Progenitor cell of endocrine pancreas (in vitro differentiated cells): ENCODE data around the gene ANKS4B. TPM values are rescaled to one million over a fixed set of nuclear protein-coding genes. Genes with fewer than 3 reads are reported as not detected.

Experiments
- DNase-seq: peaks from one replicate; pipeline ENCODE4 v3.0.0; 2021; ENCODE audit warnings: low spot score; ENCODE audit not compliant: unreplicated experiment
- H3K27ac Mint-ChIP-seq: 2 replicates; pipeline ENCODE4 v1.8.0; 2021; ENCODE audit warnings: mild to moderate bottlenecking, moderate library complexity, mixed read lengths
- H3K27me3 Mint-ChIP-seq: 2 replicates; pipeline ENCODE4 v1.8.0; 2021; ENCODE audit warnings: mixed read lengths
- H3K36me3 Mint-ChIP-seq: 2 replicates; pipeline ENCODE4 v1.8.0; 2022; ENCODE audit warnings: mixed read lengths; ENCODE audit not compliant: insufficient read depth
- H3K4me1 Mint-ChIP-seq: 2 replicates; pipeline ENCODE4 v1.8.0; 2021; ENCODE audit warnings: low read depth, mixed read lengths
- H3K4me3 Mint-ChIP-seq: 2 replicates; pipeline ENCODE4 v1.8.0; 2021; ENCODE audit warnings: low read depth, mild to moderate bottlenecking, moderate library complexity, mixed read lengths
- H3K9me3 Mint-ChIP-seq: 2 replicates; pipeline ENCODE4 v1.8.0; 2021; ENCODE audit warnings: low read depth, mixed read lengths
- total RNA-seq: library from RNA; stranded (reverse); gene quantifications from 2 replicates; pipeline ENCODE4 v1.2.1, GENCODE V29; 2021
- TF ChIP-seq, protein P1 (sequence below): fragments of 200-600 bp; sonication (generic); IDR thresholded peaks from one replicate; pipeline ENCODE4 v1.5.0; 2021; ENCODE audit warnings: antibody characterized with exemption, mild to moderate bottlenecking; ENCODE audit not compliant: unreplicated experiment

Gene ANKS4B
- total RNA-seq, 1 donor from 2014 or later: 4.6 TPM

DNA sequence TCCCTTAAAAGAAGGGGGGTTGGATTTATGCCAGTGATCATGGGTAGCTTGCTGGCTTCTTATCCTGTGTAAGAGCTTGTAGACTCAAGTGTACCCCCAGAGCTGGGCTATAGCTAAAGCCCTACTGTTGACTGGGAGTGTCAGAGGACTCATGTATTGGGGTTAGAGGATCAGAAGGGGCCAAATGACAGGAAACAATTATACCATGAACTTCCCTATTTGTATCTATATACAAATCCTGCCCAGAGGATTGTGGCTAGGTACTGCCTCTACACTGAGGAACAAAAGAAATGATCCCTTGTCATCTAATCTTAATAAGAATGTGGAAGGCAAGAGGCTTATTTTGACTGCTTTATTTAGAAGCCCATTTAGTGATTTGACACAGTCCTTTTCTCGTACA, 36.4 kb upstream of the ANKS4B start:
- TF ChIP-seq, protein P1, sequence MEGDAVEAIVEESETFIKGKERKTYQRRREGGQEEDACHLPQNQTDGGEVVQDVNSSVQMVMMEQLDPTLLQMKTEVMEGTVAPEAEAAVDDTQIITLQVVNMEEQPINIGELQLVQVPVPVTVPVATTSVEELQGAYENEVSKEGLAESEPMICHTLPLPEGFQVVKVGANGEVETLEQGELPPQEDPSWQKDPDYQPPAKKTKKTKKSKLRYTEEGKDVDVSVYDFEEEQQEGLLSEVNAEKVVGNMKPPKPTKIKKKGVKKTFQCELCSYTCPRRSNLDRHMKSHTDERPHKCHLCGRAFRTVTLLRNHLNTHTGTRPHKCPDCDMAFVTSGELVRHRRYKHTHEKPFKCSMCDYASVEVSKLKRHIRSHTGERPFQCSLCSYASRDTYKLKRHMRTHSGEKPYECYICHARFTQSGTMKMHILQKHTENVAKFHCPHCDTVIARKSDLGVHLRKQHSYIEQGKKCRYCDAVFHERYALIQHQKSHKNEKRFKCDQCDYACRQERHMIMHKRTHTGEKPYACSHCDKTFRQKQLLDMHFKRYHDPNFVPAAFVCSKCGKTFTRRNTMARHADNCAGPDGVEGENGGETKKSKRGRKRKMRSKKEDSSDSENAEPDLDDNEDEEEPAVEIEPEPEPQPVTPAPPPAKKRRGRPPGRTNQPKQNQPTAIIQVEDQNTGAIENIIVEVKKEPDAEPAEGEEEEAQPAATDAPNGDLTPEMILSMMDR: no peak
- no peak overlapping the region for H3K27ac Mint-ChIP-seq

DNA sequence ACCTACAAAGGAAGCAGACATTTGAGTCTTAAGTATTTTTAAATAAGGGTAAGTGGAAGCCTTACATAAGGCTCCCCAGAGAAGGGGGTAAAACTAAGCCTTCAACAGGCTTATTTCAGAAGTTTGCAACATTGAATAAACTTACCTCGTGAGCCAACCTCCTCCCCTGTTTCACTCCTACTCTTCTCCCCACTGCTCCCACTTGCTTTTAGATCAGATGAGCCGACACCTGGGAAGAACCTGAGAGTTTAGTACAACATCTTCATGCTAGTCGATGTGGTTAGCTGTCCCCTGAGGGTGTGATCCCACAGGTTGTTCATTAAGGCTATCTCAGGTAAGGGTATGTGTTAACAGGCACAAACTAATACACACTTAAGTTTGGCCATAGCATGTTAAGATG, 35.9 kb upstream of the ANKS4B start:
- no peak for DNase-seq
- H3K4me1 Mint-ChIP-seq: no peaks in the 10 kb centered on the region
- H3K4me3 Mint-ChIP-seq: no peak overlapping the region
- no peak overlapping the region for H3K27ac Mint-ChIP-seq
- TF ChIP-seq, protein P1: no peak
- no peaks in the 10 kb centered on the region for H3K9me3 Mint-ChIP-seq
- H3K27me3 Mint-ChIP-seq: no peaks in the 10 kb centered on the region
- no peaks in the 10 kb centered on the region for H3K36me3 Mint-ChIP-seq

More for the DNA sequence above, 36.4 kb upstream of the ANKS4B start:
- H3K27me3 Mint-ChIP-seq: no peaks in the 10 kb centered on the region
- H3K4me1 Mint-ChIP-seq: no peaks in the 10 kb centered on the region
- H3K4me3 Mint-ChIP-seq: no peak overlapping the region
- no peaks in the 10 kb centered on the region for H3K9me3 Mint-ChIP-seq
- H3K36me3 Mint-ChIP-seq: no peaks in the 10 kb centered on the region
- no peak for DNase-seq

DNA sequence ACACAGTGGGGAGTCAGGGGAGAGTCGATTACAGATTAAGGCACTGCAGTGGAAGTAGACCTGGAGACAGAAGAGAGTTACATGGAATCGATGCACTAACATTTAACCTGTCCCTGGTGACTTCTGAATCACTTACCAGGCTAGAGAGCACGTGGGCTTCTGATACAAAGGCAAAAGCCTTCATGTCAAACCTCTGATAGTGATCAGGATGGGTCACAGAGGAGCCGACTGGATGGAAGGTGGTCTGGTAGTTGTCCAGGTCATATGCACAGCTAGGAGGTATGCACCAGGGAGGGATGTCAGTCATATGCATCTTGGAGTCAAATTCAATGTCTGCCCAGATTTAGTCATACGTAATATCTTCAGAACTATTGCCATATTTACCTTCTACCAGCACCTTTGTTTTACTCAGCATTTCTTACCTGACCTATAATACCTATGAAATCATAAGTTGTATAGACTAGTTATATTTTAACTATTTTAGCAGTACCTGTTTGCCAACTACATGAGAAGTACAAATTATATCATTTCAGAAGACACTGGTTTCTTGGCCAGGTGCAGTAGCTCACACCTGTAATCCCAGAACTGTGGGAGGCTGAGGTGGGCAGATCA, 33.8 kb upstream of the ANKS4B start:
- no peak overlapping the region for H3K4me3 Mint-ChIP-seq
- H3K4me1 Mint-ChIP-seq: no peaks in the 10 kb centered on the region
- H3K9me3 Mint-ChIP-seq: no peaks in the 10 kb centered on the region
- no peaks in the 10 kb centered on the region for H3K36me3 Mint-ChIP-seq
- no peaks in the 10 kb centered on the region for H3K27me3 Mint-ChIP-seq
- TF ChIP-seq, protein P1: no peak
- DNase-seq: no peak
- H3K27ac Mint-ChIP-seq: no peak overlapping the region

DNA sequence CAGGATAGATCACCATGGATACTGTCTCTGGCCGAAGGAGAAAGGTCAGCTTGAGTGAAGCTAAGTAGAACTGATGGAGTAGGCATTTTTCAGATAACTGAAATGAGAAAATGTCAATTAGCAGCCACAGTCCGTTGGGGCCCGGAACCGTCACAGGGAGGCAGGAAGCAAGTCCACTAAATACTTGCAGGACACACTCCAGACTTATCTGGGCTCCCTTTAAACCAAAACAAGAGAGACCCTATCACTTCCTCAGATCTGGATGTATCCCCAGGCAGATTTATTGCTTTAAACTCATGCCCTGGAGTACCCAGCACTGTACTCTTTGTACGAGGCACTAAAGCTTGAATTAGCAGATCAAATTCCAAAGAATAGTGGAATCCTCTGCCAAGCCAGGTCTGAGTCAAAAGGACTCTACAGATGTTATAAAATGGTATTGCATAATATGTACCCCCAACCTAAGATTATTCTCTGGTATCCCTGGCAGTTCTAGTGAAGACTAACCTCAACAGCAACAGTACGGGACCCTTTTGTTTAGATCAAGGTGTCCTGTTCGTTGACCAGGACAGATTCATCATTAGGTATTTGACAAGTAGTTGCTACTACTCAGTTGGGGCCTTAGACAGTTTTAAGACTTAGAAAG, 30.2 kb upstream of the ANKS4B start:
- Mint-ChIP-seq H3K27ac (no peak overlapping the region), H3K36me3 (no peaks in the 10 kb centered on the region), H3K9me3 (no peaks in the 10 kb centered on the region), H3K4me3 (no peak overlapping the region), H3K27me3 (no peaks in the 10 kb centered on the region), H3K4me1 (no peaks in the 10 kb centered on the region)
- TF ChIP-seq, protein P1: no peak
- no peak for DNase-seq

DNA sequence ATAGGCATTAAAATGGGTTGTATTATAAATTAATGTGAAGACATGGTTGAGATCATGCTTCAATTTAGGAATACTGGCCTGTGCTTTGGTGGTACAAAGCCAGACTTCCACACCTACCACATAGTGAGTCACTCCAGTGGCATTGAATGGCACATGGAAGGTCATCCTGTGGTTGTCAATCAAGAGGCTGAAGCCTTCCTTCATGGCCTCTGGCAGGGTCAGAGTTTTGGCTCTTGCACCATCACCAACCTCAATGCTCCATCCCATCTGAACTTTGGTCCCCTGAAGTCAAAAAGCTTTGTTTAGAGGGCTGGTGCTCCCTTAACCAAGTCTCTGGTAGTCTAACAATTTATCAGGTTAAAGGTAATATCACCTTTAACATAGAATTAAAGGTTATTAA, 28.2 kb upstream of the ANKS4B start:
- DNase-seq: no peak
- H3K27me3 Mint-ChIP-seq: no peaks in the 10 kb centered on the region
- TF ChIP-seq, protein P1: no peak
- H3K4me3 Mint-ChIP-seq: no peak overlapping the region
- no peaks in the 10 kb centered on the region for H3K4me1 Mint-ChIP-seq
- H3K36me3 Mint-ChIP-seq: no peaks in the 10 kb centered on the region
- no peaks in the 10 kb centered on the region for H3K9me3 Mint-ChIP-seq
- H3K27ac Mint-ChIP-seq: no peak overlapping the region
